IPS DF 4.7 (cell line): ENCODE data around the gene RAMP3.

Source experiments
- DNase-seq: peaks from one replicate; pipeline ENCODE4 v3.0.0-alpha.2; 2013; ENCODE audit warnings: low spot score; ENCODE audit errors: extremely low read depth

RAMP3 gene

GRCh38 chr7:45178241-45179225 is 20.9 kb downstream of the RAMP3 start:
- no peak for DNase-seq

GRCh38 chr7:45179666-45180065 is 22.1 kb downstream of the RAMP3 start:
- DNase-seq, result no peak

- no peak for DNase-seq
Measured at GRCh38 chr7:45180084-45180986, 22.7 kb downstream of the RAMP3 start.

- DNase-seq, result no peak
Measured at GRCh38 chr7:45181286-45181960, 23.8 kb downstream of the RAMP3 start.

- no peak for DNase-seq
Measured at GRCh38 chr7:45181991-45182855, 24.6 kb downstream of the RAMP3 start.

- DNase-seq, result no peak
Measured at GRCh38 chr7:45182856-45183710, 25.5 kb downstream of the RAMP3 start.

- DNase-seq, result no peak
Measured at GRCh38 chr7:45183711-45184210, 26.2 kb downstream of the RAMP3 start.

- no peak for DNase-seq
Measured at GRCh38 chr7:45184326-45185027, 26.9 kb downstream of the RAMP3 start.

GRCh38 chr7:45185028-45185863 is 27.7 kb downstream of the RAMP3 start:
- DNase-seq, result no peak

- DNase-seq, result no peak
Measured at GRCh38 chr7:45185864-45186250, 28.3 kb downstream of the RAMP3 start.

GRCh38 chr7:45186261-45186813 is 28.7 kb downstream of the RAMP3 start:
- no peak for DNase-seq

- DNase-seq, result no peak
Measured at GRCh38 chr7:45187089-45187945, 29.7 kb downstream of the RAMP3 start.

GRCh38 chr7:45187946-45188411 is 30.4 kb downstream of the RAMP3 start:
- no peak for DNase-seq

- no peak for DNase-seq
Measured at GRCh38 chr7:45188736-45189135, 31.1 kb downstream of the RAMP3 start.

- DNase-seq, result no peak
Measured at GRCh38 chr7:45189151-45189970, 31.8 kb downstream of the RAMP3 start.
